ENCODE data around the gene TAF4.
"Not testable (repeated sequence)": the region's sequence is repeated elsewhere in the genome, so short reads cannot be mapped to it uniquely, and the experiment has no call there.

Gene TAF4

DNA sequence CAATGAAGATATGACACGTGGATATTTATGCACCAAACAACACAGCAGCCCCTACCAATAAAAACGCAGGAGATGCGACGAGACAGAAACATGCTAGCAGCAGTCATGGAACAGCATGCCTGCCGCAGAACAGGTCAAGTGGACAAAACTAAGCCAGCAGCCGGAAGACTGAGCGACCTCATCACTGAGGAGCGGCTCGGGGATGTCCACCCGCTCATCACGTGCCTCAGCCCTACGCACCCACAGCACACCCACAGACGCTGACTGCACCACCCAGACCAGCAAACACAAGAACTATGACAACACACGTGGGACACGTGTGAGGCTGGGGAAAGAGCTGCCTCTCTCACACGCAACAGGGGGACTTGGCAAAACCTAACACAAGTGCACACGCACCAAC, 81.7 kb downstream of the TAF4 start:
- H3K4me3 ChIP-seq (ENCODE audit: low read length) = no peak overlapping the region
- no peak for DNase-seq (ENCODE audit: low read depth)
- TF ChIP-seq, protein P1, sequence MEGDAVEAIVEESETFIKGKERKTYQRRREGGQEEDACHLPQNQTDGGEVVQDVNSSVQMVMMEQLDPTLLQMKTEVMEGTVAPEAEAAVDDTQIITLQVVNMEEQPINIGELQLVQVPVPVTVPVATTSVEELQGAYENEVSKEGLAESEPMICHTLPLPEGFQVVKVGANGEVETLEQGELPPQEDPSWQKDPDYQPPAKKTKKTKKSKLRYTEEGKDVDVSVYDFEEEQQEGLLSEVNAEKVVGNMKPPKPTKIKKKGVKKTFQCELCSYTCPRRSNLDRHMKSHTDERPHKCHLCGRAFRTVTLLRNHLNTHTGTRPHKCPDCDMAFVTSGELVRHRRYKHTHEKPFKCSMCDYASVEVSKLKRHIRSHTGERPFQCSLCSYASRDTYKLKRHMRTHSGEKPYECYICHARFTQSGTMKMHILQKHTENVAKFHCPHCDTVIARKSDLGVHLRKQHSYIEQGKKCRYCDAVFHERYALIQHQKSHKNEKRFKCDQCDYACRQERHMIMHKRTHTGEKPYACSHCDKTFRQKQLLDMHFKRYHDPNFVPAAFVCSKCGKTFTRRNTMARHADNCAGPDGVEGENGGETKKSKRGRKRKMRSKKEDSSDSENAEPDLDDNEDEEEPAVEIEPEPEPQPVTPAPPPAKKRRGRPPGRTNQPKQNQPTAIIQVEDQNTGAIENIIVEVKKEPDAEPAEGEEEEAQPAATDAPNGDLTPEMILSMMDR (IDR thresholded peaks at IDR 0.05; ENCODE audit: insufficient read depth, low read depth, low read length, missing control alignments) = no peak

- no peak overlapping the region for H3K4me3 ChIP-seq (ENCODE audit: low read length)
- TF ChIP-seq, protein P1 (IDR thresholded peaks at IDR 0.05; ENCODE audit: insufficient read depth, low read depth, low read length, missing control alignments) = no peak
- DNase-seq (ENCODE audit: low read depth) = no peak
Measured at GRCh38 chr20:61982951-61983315, 82.7 kb downstream of the TAF4 start.

DNA sequence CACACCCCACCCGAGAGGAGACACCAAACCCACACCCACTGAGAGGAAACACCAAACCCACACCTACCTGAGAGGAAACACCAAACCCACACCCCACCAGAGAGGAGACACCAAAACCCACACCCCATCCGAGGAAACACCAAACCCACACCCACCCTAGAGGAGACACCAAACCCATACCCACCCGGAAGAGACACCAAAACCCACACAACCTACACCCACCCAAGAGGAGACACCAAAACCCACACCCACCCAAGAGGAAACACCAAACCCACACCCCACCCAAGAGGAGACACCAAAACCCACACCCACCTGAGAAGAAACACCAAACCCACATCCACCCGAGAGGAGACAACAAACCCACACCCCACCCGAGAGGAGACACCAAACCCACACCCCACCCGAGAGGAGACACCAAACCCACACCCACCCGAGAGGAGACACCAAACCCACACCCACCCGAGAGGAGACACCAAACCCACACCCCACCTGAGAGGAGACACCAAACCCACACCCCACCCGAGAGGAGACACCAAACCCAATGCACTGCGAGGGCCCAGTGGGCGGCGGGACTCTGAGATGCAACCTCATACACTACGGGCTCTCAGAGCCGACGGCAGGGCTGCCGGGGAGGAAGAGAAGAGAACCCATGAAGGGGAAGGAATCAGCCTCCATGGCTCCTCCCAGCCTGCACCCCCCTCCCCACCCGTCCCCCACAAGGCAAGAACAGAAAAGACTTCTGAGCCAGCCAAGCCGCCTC, 83.3 kb downstream of the TAF4 start:
- no peak for DNase-seq (ENCODE audit: low read depth)
- TF ChIP-seq, protein P1 (IDR thresholded peaks at IDR 0.05; ENCODE audit: insufficient read depth, low read depth, low read length, missing control alignments) = no peak
- H3K4me3 ChIP-seq (ENCODE audit: low read length) = no peak overlapping the region

DNA sequence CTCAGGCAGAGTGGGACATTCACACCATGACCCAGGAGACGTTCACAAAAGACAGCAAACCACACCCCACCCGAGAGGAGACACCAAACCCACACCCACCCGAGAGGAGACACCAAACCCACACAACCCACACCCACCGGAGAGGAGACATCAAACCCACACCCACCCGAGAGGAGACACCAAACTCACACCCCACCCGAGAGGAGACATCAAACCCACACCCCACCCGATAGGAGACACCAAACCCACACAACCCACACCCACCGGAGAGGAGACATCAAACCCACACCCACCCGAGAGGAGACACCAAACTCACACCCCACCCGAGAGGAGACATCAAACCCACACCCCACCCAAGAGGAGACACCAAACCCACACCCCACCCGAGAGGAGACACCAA, 84.0 kb downstream of the TAF4 start:
- not testable (repeated sequence) for DNase-seq (ENCODE audit: low read depth)

DNA sequence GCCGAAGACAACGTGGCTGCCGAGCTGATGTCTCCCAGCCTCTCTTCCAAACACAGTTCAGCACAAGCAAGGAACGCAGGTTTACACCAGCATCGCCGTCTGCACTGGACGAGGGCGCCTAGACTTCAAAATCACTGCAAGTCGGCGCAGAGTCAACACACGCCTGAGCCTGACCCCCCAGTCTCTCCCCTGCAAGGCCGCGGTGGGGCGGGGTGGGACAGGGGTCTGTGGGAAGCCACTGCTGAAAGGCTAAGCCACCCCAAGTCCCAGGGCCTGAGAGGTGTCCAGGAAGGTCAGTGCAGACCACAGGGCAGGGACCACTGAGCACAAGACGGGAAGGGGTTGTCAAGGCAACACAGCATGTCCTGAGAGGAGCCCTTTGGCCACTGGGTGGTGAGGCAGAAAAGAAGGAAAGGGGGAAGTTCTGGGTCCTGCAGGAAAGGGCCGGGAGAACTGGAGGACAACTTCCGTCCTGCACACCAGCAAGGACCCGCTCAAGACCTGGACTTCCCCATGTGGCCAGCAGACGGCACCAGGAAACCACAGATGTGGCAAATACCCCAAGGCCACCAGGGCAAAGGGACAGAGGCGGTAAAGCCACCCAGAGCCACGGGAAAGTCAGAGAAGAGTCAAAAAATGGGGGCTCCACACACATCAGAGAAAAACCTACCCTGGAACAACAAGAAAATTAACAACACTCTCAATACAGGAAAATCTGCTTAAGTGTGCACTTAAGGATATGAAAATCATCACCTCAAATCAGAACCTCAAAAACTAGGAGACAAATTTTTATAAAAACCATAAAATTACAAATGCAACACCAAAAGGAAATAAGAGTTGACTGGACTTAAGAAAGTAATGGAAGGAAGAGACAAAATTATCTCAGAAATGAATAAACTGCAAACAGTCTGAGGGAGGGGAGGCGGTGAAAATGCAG, 84.8 kb downstream of the TAF4 start:
- no peak for DNase-seq (ENCODE audit: low read depth)

More for the DNA sequence above, 84.0 kb downstream of the TAF4 start:
- H3K4me3 ChIP-seq (ENCODE audit: low read length) = not testable (repeated sequence)

DNA sequence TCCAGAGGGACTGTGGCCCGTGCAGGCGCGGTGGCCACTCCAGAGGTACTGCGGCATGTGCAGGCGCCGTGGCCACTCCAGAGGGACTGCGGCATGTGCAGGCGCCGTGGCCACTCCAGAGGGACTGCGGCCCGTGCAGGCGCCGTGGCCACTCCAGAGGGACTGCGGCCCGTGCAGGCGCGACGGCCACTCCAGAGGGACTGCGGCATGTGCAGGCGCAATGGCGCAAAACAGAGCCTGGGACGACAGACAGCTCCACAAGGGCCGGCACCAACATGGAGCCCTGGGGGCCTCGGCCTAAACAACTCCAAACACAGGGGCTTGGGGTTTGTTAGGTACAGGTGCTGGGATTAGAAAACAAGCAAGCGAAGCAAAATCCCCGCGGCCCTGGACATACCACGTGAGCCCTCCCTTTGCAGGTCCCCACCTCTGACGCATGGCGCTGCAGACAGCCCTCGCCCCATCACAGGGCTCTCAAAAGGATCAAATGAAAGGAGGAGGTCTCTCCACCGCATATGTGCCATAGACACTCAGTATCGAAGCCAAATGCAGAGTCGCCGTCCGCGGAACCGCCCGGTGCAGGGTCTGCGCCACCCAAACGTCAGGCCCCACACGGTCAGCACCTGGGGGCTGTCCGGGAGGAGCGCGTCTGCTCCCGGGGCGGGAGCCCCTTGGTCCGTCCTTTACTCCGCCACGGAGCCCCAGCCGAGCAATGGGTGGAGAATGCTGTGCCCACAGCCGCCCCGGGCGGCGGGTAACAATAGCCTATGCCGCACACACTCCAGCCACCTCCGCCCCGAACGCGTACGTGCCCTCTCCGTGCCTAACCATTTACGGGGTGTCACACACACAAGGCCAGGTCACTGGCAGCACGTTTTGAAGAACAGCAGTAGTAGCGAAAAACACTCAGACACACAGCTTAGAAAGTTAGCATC, 85.7 kb downstream of the TAF4 start:
- TF ChIP-seq, protein P1 (IDR thresholded peaks at IDR 0.05; ENCODE audit: insufficient read depth, low read depth, low read length, missing control alignments) = no peak
- H3K4me3 ChIP-seq (ENCODE audit: low read length) = no peak overlapping the region
- no peak for DNase-seq (ENCODE audit: low read depth)

More for the DNA sequence above, 84.8 kb downstream of the TAF4 start:
- TF ChIP-seq, protein P1 (IDR thresholded peaks at IDR 0.05; ENCODE audit: insufficient read depth, low read depth, low read length, missing control alignments) = peak; percentile 38
- no peak overlapping the region for H3K4me3 ChIP-seq (ENCODE audit: low read length)

Measured in epithelial cell of esophagus (primary cell).